GM12874 (cell line): ENCODE data around the gene MAGOH.

ENCODE experiments used
- CTCF ChIP-seq: IDR thresholded peaks from 2 replicates; pipeline ENCODE4 v1.5.1; 2011; ENCODE audit warnings: low read depth, mild to moderate bottlenecking, control low read depth, low read length, moderate library complexity; ENCODE audit not compliant: insufficient read depth

The MAGOH gene

GRCh38 chr1:53189061-53189460 lies 49.3 kb downstream of the MAGOH start:
- TF ChIP-seq CTCF: no peak

GRCh38 chr1:53188099-53188498 lies 50.2 kb downstream of the MAGOH start:
- no peak for TF ChIP-seq CTCF

- no peak for TF ChIP-seq CTCF
Observed at GRCh38 chr1:53187401-53187800, 50.9 kb downstream of the MAGOH start.

- no peak for TF ChIP-seq CTCF
Observed at GRCh38 chr1:53186533-53186932, 51.8 kb downstream of the MAGOH start.

GRCh38 chr1:53183095-53183990 lies 55.0 kb downstream of the MAGOH start:
- TF ChIP-seq CTCF: no peak

- TF ChIP-seq CTCF: no peak
Observed at GRCh38 chr1:53182716-53183094, 55.6 kb downstream of the MAGOH start.

GRCh38 chr1:53182111-53182593 lies 56.2 kb downstream of the MAGOH start:
- peak; percentile 75 for TF ChIP-seq CTCF
